Activated CD8-positive, alpha-beta memory T cell treated with anti-CD3 and anti-CD28 coated beads, Interleukin-2, amount 50 U/mL, for 24 hours (primary cell): Measurements from ENCODE around the gene XRCC4.

ENCODE experiments used
- DNase-seq: peaks from one replicate; pipeline ENCODE4 v3.0.0-alpha.2; 2020; ENCODE audit errors: extremely low read depth

The XRCC4 gene

GRCh38 chr5:83071286-83072051 lies 5.9 kb upstream of the XRCC4 start:
- DNase-seq = no peak

GRCh38 chr5:83072966-83073365 lies 4.4 kb upstream of the XRCC4 start:
- DNase-seq = no peak

GRCh38 chr5:83077662-83078261 lies 415 bp downstream of the XRCC4 start:
- no peak for DNase-seq

GRCh38 chr5:83082750-83083149 lies 5.4 kb downstream of the XRCC4 start:
- no peak for DNase-seq

- DNase-seq = no peak
Observed at GRCh38 chr5:83084336-83084735, 7.0 kb downstream of the XRCC4 start.

GRCh38 chr5:83085106-83085505 lies 7.8 kb downstream of the XRCC4 start:
- no peak for DNase-seq

- no peak for DNase-seq
Observed at GRCh38 chr5:83090169-83090568, 12.8 kb downstream of the XRCC4 start.

- no peak for DNase-seq
Observed at GRCh38 chr5:83092619-83093018, 15.3 kb downstream of the XRCC4 start.

- no peak for DNase-seq
Observed at GRCh38 chr5:83093692-83094091, 16.3 kb downstream of the XRCC4 start.

GRCh38 chr5:83095163-83095956 lies 18.0 kb downstream of the XRCC4 start:
- no peak for DNase-seq

- no peak for DNase-seq
Observed at GRCh38 chr5:83095957-83096539, 18.7 kb downstream of the XRCC4 start.

GRCh38 chr5:83096660-83097339 lies 19.5 kb downstream of the XRCC4 start:
- no peak for DNase-seq

- DNase-seq = no peak
Observed at GRCh38 chr5:83097689-83098231, 20.4 kb downstream of the XRCC4 start.

GRCh38 chr5:83099001-83099400 lies 21.7 kb downstream of the XRCC4 start:
- no peak for DNase-seq

- DNase-seq = no peak
Observed at GRCh38 chr5:83099445-83099844, 22.1 kb downstream of the XRCC4 start.

- no peak for DNase-seq
Observed at GRCh38 chr5:83101514-83101913, 24.2 kb downstream of the XRCC4 start.

GRCh38 chr5:83102364-83102980 lies 25.1 kb downstream of the XRCC4 start:
- no peak for DNase-seq

- no peak for DNase-seq
Observed at GRCh38 chr5:83104021-83104420, 26.7 kb downstream of the XRCC4 start.

- no peak for DNase-seq
Observed at GRCh38 chr5:83107692-83108420, 30.5 kb downstream of the XRCC4 start.

- DNase-seq = no peak
Observed at GRCh38 chr5:83109380-83109779, 32.0 kb downstream of the XRCC4 start.
